Smooth muscle cell (in vitro differentiated cells): ENCODE data around the gene SMYD4. TPM values are rescaled to one million over a fixed set of nuclear protein-coding genes. Genes with fewer than 3 reads are reported as not detected.

Source experiments
- DNase-seq: peaks from one replicate; lab custom pipeline; 2025; ENCODE audit not compliant: unreplicated experiment; lab: John Stamatoyannopoulos, UW
- H2AFZ ChIP-seq: fragments of 200-600 bp; sonication (generic); 2 replicates; pipeline ENCODE4 v1.6.0; 2016; ENCODE audit warnings: antibody characterized with exemption, low read depth, mild to moderate bottlenecking
- H3F3A ChIP-seq: fragments of 200-600 bp; sonication (generic); 2 replicates; pipeline ENCODE4 v1.6.0; 2017; ENCODE audit warnings: antibody characterized with exemption, low read depth
- H3K27ac ChIP-seq: fragments of 200-600 bp; sonication (generic); 2 replicates; pipeline ENCODE4 v1.5.1; 2016; ENCODE audit warnings: low read depth, mild to moderate bottlenecking
- H3K27me3 ChIP-seq: fragments of 200-600 bp; sonication (generic); 2 replicates; pipeline ENCODE4 v1.6.1; 2016; ENCODE audit warnings: low read depth, mild to moderate bottlenecking
- H3K36me3 ChIP-seq: fragments of 200-600 bp; sonication (generic); 2 replicates; pipeline ENCODE4 v1.5.1; 2016; ENCODE audit warnings: low read depth
- H3K4me1 ChIP-seq: fragments of 200-600 bp; sonication (generic); 2 replicates; pipeline ENCODE4 v1.5.1; 2016; ENCODE audit warnings: low read depth
- H3K4me2 ChIP-seq: fragments of 200-600 bp; sonication (generic); 2 replicates; pipeline ENCODE4 v1.6.0; 2016; ENCODE audit warnings: mild to moderate bottlenecking
- H3K4me3 ChIP-seq: fragments of 200-600 bp; sonication (generic); 2 replicates; pipeline ENCODE4 v1.5.1; 2016; ENCODE audit warnings: mild to moderate bottlenecking
- H3K79me2 ChIP-seq: fragments of 200-600 bp; sonication (generic); 2 replicates; pipeline ENCODE4 v1.6.0; 2016; ENCODE audit warnings: low read depth, mild to moderate bottlenecking
- H3K9ac ChIP-seq: fragments of 200-600 bp; sonication (generic); 2 replicates; pipeline ENCODE4 v1.6.0; 2016; ENCODE audit warnings: low read depth
- H3K9me3 ChIP-seq: fragments of 200-600 bp; sonication (generic); replicated peaks from 2 replicates; pipeline ENCODE4 v1.5.1; 2016; ENCODE audit warnings: low read depth
- H4K20me1 ChIP-seq: fragments of 200-600 bp; sonication (generic); 2 replicates; pipeline ENCODE4 v1.6.0; 2016; ENCODE audit warnings: low read depth
- CTCF ChIP-seq: fragments of 200-600 bp; sonication (generic); IDR thresholded peaks from 2 replicates; pipeline ENCODE4 v1.5.1; 2017; ENCODE audit warnings: borderline replicate concordance, mild to moderate bottlenecking, antibody characterized with exemption; ENCODE audit not compliant: insufficient read depth, poor library complexity, severe bottlenecking
- whole genome bisulfite sequencing: methylation state at CpG from one replicate; pipeline ENCODE4 v1.1.7; 2016; ENCODE audit warnings: low lambda C conversion rate; 5-methylcytosine and 5-hydroxymethylcytosine counted together
- polyA plus RNA-seq: library from polyadenylated mRNA; unstranded; fragments of >200 nt; fragmentation: Nextera tagmentation; extraction: Ambion mirVana; gene quantifications from 2 replicates; pipeline ENCODE4 v1.2.1, GENCODE V29; 2016
- total RNA-seq: library from RNA; depleted of rRNA; stranded (reverse); fragments of >200 nt; gene quantifications from 2 replicates; pipeline ENCODE4 v1.2.3, GENCODE V29; 2014

The SMYD4 gene
- total and polyA plus RNA-seq, 2 experiments from 2014 or later = 9.5 to 11.1 TPM

DNA sequence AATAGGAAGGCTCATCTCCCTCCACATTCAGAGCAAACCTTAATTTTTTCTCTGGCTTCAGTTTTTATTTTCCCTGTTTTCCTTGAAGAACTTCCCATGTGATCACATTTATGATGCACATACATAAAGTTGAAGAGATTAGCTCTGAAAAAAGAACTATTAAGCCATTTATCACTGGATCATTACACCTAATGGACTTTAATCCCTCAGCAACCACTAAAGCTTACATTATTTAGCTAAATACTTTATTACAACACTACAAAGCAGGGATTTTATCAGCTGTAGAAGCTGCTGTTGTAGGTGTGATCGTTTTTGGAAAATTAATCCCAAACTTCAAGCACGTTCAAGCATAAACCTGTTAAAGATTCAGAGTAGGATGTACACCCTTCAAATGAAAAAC lies 21.1 kb downstream of the SMYD4 start:
- H3F3A ChIP-seq = no peaks in the 10 kb centered on the region
- no peaks in the 10 kb centered on the region for H3K79me2 ChIP-seq
- H3K9me3 ChIP-seq = no peaks in the 10 kb centered on the region
- no peaks in the 10 kb centered on the region for H3K27me3 ChIP-seq
- H3K4me1 ChIP-seq = no peaks in the 10 kb centered on the region
- no peak for TF ChIP-seq CTCF
- H2AFZ ChIP-seq = no peak overlapping the region
- H3K4me3 ChIP-seq = no peak overlapping the region
- H3K36me3 ChIP-seq = no peaks in the 10 kb centered on the region
- 91% methylated on average over 2 of the region's 2 CpGs for WGBS
- no peak overlapping the region for H3K4me2 ChIP-seq
- H4K20me1 ChIP-seq = no peaks in the 10 kb centered on the region
- no peak overlapping the region for H3K9ac ChIP-seq
- DNase-seq = no peak
- no peak overlapping the region for H3K27ac ChIP-seq

- H3F3A ChIP-seq = no peaks in the 10 kb centered on the region
- H3K9me3 ChIP-seq = no peaks in the 10 kb centered on the region
- no peaks in the 10 kb centered on the region for H4K20me1 ChIP-seq
- H3K27ac ChIP-seq = no peak overlapping the region
- no peak for TF ChIP-seq CTCF
- no peak overlapping the region for H3K4me3 ChIP-seq
- no peaks in the 10 kb centered on the region for H3K79me2 ChIP-seq
- H3K36me3 ChIP-seq = no peaks in the 10 kb centered on the region
- DNase-seq = no peak
- no peaks in the 10 kb centered on the region for H3K27me3 ChIP-seq
- H3K9ac ChIP-seq = no peak overlapping the region
- H3K4me2 ChIP-seq = no peak overlapping the region
- no peak overlapping the region for H2AFZ ChIP-seq
- WGBS = 96% methylated on average over 6 of the region's 6 CpGs
- H3K4me1 ChIP-seq = no peaks in the 10 kb centered on the region
Observed at GRCh38 chr17:1807890-1808289, 21.8 kb downstream of the SMYD4 start.

- no peak for DNase-seq
- no peak for TF ChIP-seq CTCF
Observed at GRCh38 chr17:1803280-1803679, 26.4 kb downstream of the SMYD4 start.

GRCh38 chr17:1802429-1802828 lies 27.3 kb downstream of the SMYD4 start:
- Histone ChIP-seq H3K79me2 (peaks cover 4% of the 10 kb centered on the region), H3K27ac (no peak overlapping the region), H3K4me1 (no peaks in the 10 kb centered on the region), H3K27me3 (no peaks in the 10 kb centered on the region), H4K20me1 (no peaks in the 10 kb centered on the region), H3F3A (no peaks in the 10 kb centered on the region), H3K4me3 (no peak overlapping the region), H3K36me3 (no peaks in the 10 kb centered on the region), H3K9me3 (no peaks in the 10 kb centered on the region), H2AFZ (no peak overlapping the region), H3K4me2 (no peak overlapping the region), H3K9ac (no peak overlapping the region)
- no peak for DNase-seq
- WGBS = 89% methylated on average over 1 of the region's 1 CpG
- TF ChIP-seq CTCF = no peak

More at GRCh38 chr17:1803280-1803679, 26.4 kb downstream of the SMYD4 start:
- no peak overlapping the region for H2AFZ ChIP-seq
- no peaks in the 10 kb centered on the region for H3K4me1 ChIP-seq
- no peaks in the 10 kb centered on the region for H3K27me3 ChIP-seq
- no peak overlapping the region for H3K4me3 ChIP-seq
- no peaks in the 10 kb centered on the region for H3F3A ChIP-seq
- H3K9me3 ChIP-seq = no peaks in the 10 kb centered on the region
- no peak overlapping the region for H3K4me2 ChIP-seq
- no peak overlapping the region for H3K27ac ChIP-seq
- H3K79me2 ChIP-seq = no peaks in the 10 kb centered on the region
- no peak overlapping the region for H3K9ac ChIP-seq
- 95% methylated on average over 6 of the region's 6 CpGs for WGBS
- no peaks in the 10 kb centered on the region for H3K36me3 ChIP-seq
- H4K20me1 ChIP-seq = no peaks in the 10 kb centered on the region
